ENCODE results near the gene TFPI2.

TFPI2 gene

DNA sequence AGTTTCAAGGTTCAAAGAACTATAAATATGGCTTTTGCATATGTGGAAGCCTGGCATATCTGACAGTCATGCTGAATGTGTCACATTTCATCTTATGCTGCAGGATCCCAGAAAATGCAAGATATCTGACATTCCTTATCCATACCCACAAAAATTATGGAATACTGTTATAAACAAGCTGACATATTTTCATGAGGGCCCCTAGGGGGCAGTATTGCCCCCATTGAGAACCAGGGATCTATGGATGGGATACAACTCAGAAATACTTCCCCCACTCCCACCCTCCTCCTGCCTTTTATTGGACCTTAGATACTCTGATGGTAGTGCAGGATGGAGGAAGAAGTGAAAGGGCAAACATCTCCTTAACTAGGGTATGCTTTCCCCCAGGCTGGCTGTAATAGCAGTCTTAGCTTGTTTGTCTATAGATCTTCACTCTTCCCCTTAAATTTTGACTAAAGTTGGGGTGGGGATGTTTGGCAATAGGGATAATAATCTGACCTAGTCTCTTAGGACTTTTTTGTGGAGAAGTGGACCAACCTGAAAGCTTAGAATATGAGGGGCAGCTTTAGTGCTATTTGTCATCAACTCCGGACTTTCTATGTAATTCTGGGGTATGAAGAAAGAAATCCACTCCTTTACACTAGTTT is 12.3 kb upstream of the TFPI2 start:
- DNase-seq = peak; percentile 41

DNA sequence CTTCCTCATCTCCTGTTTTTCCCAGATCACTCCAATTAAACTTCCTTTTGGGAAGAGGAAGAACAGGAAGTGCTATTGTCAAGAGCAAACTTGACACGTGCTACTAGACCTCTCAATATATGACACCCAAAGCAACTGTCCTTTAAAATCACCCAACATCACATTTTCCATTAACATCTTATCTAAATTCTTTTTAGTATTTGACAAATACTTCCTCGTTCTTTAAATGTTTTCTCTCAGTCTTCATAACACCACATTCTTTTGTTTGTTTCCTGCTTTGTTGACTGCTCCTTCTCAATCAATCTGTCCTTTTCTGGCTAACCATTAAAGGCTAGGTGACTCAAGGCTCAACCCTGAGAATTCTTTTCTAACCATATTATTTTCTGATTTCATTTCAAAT is 7.1 kb upstream of the TFPI2 start:
- DNase-seq = no peak

DNA sequence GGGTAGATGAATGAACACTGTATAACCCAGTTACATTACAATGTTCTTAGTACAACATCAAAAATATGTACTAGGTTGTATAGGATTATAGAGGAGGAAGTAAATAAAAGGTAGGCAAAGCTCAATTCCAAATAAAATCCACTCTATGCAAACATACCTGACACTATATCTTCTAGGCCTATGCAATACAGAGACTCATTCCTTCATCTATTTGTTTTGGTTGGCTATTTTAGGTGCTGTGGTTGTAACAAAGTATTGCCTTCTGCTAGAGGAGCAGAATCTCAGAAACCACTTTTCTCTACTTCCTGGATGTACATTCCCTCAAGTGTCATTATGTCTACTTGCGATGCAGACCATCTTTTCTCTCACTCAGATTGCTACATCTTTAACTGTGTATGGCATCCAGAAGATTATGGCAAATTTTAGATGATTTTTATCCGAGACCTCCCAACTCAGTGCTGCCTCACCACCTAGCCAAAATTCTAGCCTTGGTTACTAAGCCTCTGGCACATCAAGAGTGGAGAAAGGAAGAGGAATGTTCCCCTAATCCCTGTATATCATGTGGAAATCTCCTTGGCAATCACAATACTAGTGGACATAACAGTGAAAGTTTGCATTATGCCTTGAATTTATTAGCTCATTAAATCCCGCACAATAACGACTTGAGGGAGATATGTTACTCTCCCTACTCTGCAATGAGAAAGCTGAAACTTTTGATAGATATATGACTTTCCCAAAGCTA is 5.5 kb upstream of the TFPI2 start:
- DNase-seq = no peak

DNA sequence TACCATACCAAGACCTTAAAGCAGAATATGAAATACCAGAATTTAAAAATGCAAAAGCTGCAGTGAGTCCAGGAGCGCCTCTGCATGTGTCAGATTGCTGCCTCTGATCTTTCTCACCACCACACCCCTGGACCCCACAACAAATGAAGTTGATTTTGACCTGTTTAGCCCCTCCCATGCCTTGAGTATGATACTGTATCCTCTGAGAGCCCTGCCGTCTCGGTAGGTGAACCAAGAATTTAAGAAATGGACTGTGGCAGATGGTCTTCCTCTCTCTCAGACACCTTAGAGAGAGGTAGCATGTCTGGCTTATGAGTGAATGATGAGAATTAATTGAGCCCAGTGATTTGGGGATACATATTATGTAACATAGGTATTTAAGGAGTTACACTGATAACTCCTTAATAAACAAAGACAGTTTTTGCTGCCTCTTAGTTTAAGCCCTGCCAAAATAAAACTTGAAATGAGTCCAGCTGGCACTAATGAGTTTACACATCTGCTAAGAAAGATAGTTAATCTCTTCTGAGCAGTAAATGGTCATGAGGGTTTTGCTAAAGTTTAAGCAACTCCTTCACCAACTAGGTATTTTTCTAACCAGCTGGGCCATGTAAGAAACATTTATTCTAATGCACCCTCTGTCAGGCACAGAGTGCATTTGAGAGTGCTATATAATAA is 4.5 kb upstream of the TFPI2 start:
- no peak for DNase-seq

DNA sequence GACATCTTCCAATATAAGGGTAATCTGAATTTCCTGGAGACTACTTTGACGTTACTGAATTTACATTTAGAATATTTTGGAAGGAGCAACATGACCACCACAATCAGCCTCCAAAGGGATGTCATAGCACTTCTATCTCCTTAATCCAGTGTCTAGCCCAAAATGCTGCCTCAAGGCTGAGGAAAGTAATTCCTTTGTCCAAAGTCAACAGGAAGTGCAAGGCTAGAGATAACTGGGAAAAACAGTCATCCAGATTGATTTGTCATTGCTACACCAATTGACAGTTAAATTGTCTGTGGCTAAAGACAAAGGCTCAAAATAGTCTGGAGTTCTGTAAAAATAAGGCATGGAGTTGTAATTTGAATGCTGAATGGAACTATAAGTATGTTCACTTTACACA is 3.9 kb upstream of the TFPI2 start:
- no peak for DNase-seq

DNA sequence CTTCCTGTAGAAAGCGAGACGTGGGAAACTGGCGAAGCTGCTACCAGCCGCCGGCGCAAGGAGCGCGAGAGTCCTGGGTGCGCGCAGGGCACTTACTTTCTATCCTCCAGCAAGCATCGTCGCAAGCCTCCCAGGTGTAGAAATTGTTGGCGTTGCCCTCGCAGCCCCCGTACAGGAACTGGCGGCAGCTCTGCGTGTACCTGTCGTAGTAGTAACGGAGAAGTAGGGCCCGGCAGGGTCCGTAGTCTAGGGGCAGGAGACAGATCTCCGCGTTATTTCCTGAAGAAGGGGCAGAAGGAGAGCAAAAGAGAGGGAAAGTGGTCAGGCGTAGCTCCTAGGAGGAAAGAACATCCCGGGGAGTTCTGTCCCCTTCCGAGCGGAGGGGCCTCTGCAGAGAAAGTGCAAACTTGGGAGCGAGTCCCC is 501 bp downstream of the TFPI2 start:
- DNase-seq = peak; percentile 11

DNA sequence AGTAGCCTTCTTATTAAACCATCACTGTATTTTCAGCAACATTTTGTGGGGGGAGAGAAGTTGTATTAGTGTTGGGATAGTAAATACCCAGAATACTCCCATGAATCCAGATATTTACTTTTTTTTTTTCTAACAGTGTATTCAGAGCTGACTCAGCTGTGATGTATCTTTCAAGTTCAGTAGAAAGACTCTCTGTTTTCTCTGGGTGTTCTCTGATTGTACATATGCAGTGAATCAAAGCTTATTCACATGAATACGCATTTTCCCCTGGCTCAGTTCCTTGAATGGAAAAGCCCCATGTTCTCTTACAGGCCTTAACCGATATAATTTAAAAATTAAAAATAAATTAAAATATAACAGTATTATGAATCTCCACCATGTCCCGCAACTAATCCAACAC is 1.3 kb downstream of the TFPI2 start:
- no peak for DNase-seq

DNA sequence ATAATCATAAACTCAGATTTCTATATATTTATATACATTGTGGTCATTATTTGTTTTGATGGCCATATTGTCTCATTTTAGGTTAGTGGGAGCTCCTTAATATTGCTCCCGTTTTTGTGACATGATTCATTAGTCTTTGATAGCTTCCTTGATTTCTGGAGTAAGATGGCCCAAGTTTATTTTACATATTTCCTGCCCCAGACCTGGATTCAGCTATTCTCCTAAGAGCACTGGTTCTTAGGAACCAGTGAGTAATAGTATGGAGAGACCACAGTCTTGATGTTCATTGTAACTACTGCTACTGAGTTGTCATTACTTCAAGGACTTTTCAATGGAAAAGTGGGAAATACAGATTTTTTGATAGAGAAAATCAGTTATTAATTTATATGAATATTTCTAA is 6.0 kb downstream of the TFPI2 start:
- DNase-seq = no peak

DNA sequence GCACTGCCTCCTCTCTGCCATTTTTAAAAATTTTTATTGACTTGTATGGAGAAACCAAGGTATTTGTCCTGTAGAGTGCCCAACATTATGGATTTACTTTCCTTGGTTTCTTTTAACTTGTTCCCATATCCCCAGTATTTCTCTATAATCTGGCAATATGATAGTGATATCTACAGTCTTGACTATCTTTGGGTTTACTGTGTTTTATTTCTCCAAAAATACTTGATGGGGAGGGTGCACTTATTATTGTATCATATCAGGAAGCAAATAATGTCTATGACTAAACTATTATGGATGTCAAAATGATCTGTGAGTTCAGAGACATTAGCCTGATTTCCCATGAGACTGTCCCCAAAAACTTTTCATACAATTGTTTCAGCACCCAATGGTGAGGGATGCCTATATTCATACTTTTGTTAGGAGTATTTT is 6.6 kb downstream of the TFPI2 start:
- no peak for DNase-seq

DNA sequence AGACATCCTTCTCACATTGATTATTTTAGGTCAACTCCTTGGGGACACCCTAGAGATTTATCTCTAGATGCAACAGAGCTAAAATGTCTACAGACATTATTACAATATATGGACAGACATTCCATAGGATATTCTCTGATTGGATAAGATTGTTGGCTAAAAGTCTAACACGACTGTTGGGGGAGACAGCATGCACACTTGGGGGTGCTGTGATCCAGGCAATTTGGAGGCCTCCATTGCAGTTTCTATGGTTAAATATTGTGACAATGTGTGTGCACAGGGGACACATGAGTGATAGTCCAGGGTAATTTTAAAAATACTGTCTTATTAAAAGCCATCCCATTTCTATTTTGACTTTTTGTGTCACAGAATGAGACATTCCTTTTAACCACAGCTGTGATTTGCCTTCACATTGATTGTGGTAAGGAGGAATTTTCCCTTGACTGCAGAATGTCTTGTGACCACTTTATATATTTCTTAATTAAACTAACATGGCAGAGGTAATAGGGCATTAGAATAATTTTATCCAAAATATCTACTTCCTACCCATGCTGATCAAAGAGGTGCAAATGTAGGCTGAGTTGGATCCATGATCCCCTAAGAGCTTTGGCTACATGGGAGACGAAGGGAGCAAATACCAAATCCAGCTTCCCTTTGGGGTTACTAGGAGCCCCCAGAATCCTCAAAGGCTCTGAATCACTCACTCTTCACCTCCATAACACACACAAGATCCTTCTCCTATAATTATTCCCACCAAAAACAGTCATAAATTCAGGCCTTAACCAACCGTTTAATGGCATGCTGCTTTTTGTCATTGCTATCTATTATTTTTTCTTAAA is 7.3 kb downstream of the TFPI2 start:
- DNase-seq = no peak

DNA sequence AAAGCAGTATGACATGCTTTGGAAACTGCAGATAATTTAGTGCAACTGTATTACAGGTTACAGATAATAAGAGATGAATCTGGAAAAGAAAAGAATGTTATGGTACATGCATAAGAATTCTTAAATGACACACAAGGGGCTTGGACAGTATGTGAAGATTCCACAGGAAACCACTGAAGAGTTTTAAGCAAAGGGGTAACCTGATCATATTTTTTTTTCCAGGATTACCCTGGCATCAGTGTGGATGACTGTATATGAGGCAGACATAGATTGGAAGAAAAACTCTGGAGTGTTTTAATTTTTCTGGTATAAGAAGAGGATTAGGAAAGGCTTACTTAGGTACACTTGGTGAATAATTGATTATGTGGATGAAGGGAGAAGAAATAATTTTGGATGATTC is 8.1 kb downstream of the TFPI2 start:
- no peak for DNase-seq

DNA sequence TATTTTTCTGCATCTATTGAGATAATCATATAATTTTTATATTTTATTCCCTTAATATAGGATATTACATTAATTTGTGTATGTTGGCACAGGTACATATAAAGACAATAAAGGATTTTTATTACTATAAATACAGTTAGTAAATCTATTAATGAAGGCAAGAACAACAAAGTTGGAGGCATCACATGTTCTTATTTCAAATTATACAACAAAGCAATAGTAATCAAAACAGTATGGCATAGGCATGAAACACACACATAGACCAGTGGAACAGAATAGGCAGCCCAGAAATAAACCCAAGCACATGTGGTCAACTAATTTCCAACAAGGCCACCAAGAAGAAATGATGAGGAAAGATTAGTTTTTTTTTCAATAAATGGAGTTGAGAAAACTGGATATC is 11.2 kb downstream of the TFPI2 start:
- DNase-seq = no peak

DNA sequence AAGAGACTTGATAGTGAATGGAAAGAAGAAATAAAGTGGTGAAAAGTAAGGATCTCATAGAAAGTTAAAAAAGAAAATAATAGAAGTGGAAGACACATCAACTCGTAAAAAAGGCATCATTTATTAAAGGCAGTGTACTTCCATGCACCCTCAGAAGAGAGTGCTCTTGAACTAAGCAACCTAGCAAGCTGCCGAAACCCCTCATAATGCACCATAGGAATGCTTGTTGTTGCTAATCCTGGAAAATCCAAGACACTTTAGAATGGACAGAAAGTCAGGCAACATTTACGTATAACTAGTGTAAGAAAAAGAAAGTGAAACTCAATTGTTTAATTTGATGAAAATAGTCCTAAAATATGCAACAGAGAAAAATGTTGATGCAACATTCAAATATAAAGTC is 12.8 kb downstream of the TFPI2 start:
- DNase-seq = no peak

DNA sequence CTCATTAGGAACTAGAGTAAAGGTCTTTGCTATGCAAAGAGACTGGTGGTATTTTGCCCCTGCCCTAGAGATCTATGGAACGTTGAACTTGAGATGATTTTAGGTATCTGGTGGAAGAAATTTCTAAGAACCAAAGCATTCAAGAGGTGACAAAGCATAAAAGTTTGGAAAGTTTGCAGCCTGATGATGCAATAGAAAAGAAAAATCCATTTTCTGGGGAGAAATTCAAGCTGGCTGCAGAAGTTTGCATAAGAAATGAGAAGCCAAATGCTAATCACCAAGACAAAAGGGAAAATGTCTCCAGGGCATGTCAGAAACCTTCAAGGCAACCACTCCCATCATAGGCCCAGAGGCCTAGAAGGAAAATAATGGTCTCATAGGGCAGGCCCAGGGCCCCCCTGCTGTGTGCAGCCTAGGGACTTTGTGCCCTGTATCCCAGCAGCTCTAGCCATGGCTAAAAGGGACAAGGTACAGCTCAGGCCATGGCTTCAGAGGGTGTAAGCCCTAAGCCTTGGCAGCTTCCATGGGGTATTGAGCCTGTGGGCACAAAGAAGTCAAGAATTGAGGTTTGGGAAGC is 16.5 kb downstream of the TFPI2 start:
- DNase-seq = no peak

DNA sequence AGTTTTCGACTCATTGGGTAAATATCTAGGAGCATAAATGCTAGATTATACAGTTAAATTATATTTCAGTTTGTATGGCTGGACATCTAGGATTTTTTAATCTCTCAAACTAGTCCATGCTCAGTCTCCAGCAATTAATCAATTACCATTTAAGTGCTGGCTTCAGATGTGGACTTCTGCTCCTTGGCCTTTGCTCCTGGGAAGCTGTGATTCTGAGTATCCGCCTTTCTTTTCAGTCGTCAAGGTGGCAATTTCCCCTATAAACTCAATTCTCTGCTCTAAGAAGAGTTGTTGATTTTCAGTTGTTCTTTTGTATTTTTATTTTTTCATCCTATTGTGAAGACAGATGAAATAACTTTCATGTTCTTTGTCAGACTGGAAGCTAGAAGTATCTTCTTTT is 23.7 kb downstream of the TFPI2 start:
- no peak for DNase-seq

DNA sequence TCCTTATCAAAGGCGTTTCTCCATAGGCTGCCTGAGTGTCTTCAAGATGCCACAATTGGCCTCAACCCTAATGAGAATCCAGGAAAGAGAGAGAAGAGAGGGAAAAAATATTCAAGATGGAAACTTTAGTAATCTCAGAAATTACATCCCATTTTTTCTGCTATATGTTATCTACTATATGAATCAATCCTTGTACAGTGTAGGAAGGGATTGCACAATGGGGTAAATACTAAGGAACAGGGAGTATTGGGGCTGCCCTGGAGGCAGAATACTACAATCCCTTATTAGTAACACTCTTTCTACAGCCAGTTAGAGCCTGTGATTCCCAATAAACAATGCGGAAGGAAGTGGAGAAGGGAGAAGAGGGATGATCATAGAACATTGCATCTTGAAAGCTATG is 27.9 kb downstream of the TFPI2 start:
- DNase-seq = no peak

DNA sequence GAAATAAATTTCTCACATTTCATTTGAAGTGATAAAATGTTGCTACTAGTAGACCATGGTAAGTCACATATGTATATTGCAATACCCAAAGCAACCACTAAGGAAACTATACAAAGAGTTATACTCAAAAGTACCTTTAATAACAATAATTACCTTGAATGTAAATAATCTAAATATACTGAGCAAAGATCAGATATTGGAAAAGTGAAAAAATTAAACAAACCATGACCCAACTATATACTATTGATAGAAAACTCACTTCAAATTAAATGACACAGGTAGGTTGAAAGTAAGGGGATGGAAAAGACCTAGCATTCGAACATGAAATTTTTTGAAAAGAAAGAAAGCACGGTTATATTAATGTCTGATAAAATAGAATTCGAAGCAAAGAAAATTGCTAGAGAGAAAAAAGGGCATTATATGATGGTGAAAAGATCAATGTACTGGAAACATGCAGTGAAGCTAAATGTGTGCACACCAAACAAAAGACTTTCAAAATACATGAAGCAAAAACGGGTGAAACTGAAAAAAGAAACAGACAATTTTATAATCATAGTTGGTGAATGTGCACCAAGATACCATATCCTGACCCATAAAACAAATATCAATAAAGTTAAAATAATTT is 29.1 kb downstream of the TFPI2 start:
- DNase-seq = no peak

DNA sequence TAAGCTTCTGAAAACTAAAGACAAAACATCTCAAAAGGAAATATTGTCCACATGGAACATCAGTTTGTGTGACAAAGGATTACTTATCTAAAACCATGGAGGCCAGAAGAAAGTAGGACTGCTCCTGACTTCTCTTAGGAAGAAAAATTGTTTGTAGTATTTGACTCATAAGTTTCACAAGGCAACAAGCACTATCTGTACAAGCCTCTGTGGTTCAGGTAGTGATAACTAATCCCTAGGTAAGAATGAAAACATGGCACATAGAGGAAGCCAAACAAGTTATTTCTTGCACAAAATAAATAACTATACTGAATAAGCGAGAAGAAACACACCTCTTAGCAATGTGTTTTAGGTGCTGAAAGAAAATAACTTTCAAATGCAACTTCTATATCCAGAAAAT is 30.3 kb downstream of the TFPI2 start:
- DNase-seq = no peak

DNA sequence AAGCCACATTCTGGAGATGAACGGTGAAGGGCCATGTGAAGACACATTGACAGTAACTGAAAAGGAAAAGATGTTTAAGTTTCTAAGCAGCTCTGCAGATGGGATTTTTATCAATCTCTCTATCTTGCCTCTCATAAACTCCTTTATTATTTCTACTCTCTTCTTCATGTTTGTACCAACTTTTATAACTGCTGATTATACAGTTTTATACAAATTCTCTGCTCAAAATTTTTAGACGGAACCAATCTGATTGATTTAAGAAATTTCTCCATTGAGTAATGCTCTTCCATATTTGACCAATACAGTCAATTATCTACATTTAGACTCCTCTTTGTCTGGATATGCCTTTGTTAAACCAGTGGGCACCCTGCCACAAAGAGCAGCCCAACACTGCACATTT is 31.7 kb downstream of the TFPI2 start:
- DNase-seq = no peak

DNA sequence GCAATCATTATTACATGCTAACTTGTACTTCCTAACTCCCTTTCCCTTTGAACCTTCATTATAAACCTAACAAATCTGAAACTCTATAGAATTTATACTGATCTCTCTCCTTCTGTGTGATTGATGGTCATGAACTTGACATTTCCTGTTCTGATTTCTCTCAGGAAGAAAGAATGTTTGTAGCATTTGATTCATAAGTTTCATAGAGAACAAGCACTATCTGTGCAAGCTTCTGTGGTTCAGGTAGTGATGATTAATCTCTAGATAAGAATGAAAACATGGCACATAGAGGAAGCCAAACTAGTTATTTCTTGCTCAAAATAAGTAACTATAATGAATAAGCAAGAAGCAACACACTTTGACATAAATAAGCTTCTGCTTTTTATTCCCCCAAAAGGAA is 34.2 kb downstream of the TFPI2 start:
- DNase-seq = no peak

DNA sequence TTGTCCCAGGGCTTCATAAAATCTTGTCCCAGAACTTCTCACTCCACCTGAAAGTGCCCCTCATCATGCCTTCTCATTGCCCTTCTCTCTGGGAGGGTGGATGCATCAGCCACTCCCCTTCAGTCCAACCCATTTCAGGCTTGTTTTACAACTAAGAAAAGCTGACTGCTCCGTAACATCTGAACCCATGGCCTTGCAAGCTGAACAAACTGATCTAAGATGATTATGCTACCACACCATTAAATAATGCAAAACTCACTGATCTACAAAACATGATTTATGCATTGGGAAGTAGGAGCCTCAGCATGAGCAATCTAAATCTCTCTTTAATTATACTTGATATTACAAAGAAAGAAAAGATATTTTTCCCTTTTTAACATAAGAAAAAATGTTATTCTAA is 34.8 kb downstream of the TFPI2 start:
- no peak for DNase-seq

DNA sequence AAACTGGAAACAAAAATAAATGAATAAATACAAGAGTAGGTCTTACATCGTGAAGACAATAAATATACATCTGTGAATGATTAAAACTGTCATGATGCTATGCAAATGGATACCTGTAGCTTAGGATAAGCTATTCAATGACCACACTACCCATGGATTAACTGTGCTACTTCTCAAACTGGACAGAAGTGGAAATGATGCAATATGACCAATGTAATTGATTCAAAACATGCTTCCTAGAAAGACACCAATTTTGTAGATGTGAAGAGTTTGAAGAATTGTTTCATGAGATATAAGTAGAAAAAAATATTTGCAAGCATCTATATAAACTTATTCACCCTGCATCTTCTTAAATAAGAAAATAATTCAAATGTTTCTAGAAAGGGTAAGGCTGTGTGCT is 36.1 kb downstream of the TFPI2 start:
- no peak for DNase-seq

DNA sequence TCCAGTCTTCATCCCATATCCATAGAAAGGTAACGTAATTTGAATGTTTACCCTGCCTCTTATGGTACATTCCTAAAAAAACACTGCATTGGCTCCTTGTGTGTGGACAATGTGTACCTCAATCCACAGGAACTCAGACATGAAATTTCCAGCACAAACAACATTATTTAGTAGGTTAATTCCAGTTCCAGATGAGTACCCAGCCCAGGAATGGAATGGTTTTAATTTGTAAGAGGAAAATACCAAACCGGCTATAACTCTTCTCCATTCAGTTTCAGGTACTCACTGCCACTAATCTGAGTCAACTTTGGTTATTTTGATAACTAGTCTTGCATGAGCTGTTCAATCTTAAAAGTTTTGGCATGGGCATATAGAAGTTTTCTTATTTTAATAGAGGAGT is 39.0 kb downstream of the TFPI2 start:
- DNase-seq = no peak
